HCT116 (cell line): ENCODE data around the gene COL5A1. TPM values are rescaled to one million over a fixed set of nuclear protein-coding genes. Genes with fewer than 3 reads are reported as not detected.

Experiments used
- ATAC-seq: fragments of 200-7000 bp; cut with Tn5 transposase; 2 replicates; pipeline ENCODE4 v1.9.1; 2020; ENCODE audit warnings: mild to moderate bottlenecking, moderate library complexity
- BruUV-seq: library from RNA; stranded (reverse); fragments of 400-500 nt; replicated peaks from 2 replicates; lab custom pipeline; 2021; lab: Mats Ljungman, UMichigan
- CTCF ChIA-PET: fragments of 300-600 bp; sonication (Branson Sonifier 250); formaldehyde crosslinking; loops from one replicate; lab custom pipeline; 2021; ENCODE audit warnings: antibody characterized with exemption; lab: Charles Lee
- POLR2A ChIA-PET: fragments of 300-600, 350-600 bp; sonication (Branson Sonifier 250); formaldehyde crosslinking; loops from one replicate; lab custom pipeline; 2021; ENCODE audit warnings: antibody characterized with exemption; lab: Charles Lee
- RAD21 ChIA-PET, 2 experiments: fragments of 300-600 bp; sonication (Branson Sonifier 250); formaldehyde crosslinking; loops; one replicate each; lab custom pipeline; 2023; ENCODE audit warnings: low total read pairs in 2 of 2; ENCODE audit not compliant: uncharacterized antibody in 2 of 2, unreplicated experiment in 2 of 2, low non-redundant PET in 1 of 2; lab: Charles Lee
- DNase-seq: peaks from one replicate; pipeline ENCODE4 v3.0.0-alpha.2; 2010; ENCODE audit warnings: low read depth, low spot score
- H2AFZ ChIP-seq: fragments of 200-600 bp; shearing (Covaris generic), sonication (generic); 2 replicates; pipeline ENCODE4 v1.6.1; 2017; ENCODE audit warnings: low read depth, mixed run types, mixed read lengths, antibody characterized with exemption, low read length; ENCODE audit not compliant: poor library complexity, severe bottlenecking
- H3K27ac ChIP-seq: 2 replicates; pipeline ENCODE4 v1.5.1; 2012; ENCODE audit warnings: low read depth, low read length
- H3K27me3 ChIP-seq: fragments of 200-600 bp; sonication (generic); 2 replicates; pipeline ENCODE4 v1.6.1; 2016; ENCODE audit warnings: mixed run types, low read length, mixed read lengths; ENCODE audit not compliant: insufficient read depth
- H3K36me3 ChIP-seq, 2 experiments: fragments of 200-500 bp in 1 of 2; fragments of 200-600 bp in 1 of 2; sonication (Bioruptor generic) in 1 of 2; sonication (generic) in 1 of 2; 2 replicates each; pipeline versions ENCODE4 v1.5.1 to v1.6.1; 2014 to 2016; ENCODE audit warnings: low read length in 2 of 2, inconsistent platforms in 1 of 2, mixed read lengths in 1 of 2, mixed run types in 1 of 2; ENCODE audit not compliant: insufficient read depth in 2 of 2, control insufficient read depth in 1 of 2
- H3K4me1 ChIP-seq, 2 experiments: fragments of 200-600 bp in 1 of 2; sonication (generic) in 1 of 2; 2 replicates each; pipeline versions ENCODE4 v1.5.1 to v1.6.1; 2012 to 2017; ENCODE audit warnings: low read length in 2 of 2, inconsistent platforms in 1 of 2, mild to moderate bottlenecking in 1 of 2, mixed read lengths in 1 of 2, mixed run types in 1 of 2, moderate library complexity in 1 of 2; ENCODE audit not compliant: insufficient read depth in 2 of 2, control insufficient read depth in 1 of 2
- H3K4me2 ChIP-seq: fragments of 200-600 bp; sonication (generic); 2 replicates; pipeline ENCODE4 v1.6.1; 2017; ENCODE audit warnings: mixed run types, low read length, mixed read lengths
- H3K4me3 ChIP-seq, 2 experiments: fragments of 200-600 bp in 1 of 2; sonication (generic) in 1 of 2; replicated peaks in 1 of 2; 2 replicates each; pipeline ENCODE4 v1.5.1; 2011 to 2016; ENCODE audit warnings: low read length in 2 of 2, control low read depth in 1 of 2, low read depth in 1 of 2, mild to moderate bottlenecking in 1 of 2, mixed read lengths in 1 of 2, mixed run types in 1 of 2
- H3K79me2 ChIP-seq: fragments of 200-600 bp; sonication (generic); 2 replicates; pipeline ENCODE4 v1.6.1; 2017; ENCODE audit warnings: mild to moderate bottlenecking, mixed run types, low read length, moderate library complexity, mixed read lengths; ENCODE audit not compliant: insufficient read depth
- H3K9ac ChIP-seq: fragments of 200-600 bp; sonication (generic); 2 replicates; pipeline ENCODE4 v1.6.1; 2016; ENCODE audit warnings: low read length, mixed read lengths
- H3K9me2 ChIP-seq: fragments of 200-600 bp; sonication (generic), shearing (Covaris generic); 2 replicates; pipeline ENCODE4 v1.6.1; 2017; ENCODE audit warnings: mixed run types, mild to moderate bottlenecking, moderate library complexity; ENCODE audit not compliant: insufficient read depth
- H3K9me3 ChIP-seq, 2 experiments: fragments of 200-500 bp in 1 of 2; fragments of 200-600 bp in 1 of 2; sonication (Bioruptor generic) in 1 of 2; sonication (generic) in 1 of 2; 2 replicates each; pipeline ENCODE4 v1.6.1; 2014 to 2017; ENCODE audit warnings: low read length in 2 of 2, mixed read lengths in 2 of 2, inconsistent platforms in 1 of 2, low read depth in 1 of 2, mild to moderate bottlenecking in 1 of 2, mixed run types in 1 of 2, moderate library complexity in 1 of 2; ENCODE audit not compliant: control insufficient read depth in 1 of 2, insufficient read depth in 1 of 2
- H4K20me1 ChIP-seq: fragments of 200-600 bp; sonication (generic), shearing (Covaris generic); 2 replicates; pipeline ENCODE4 v1.6.1; 2017; ENCODE audit warnings: mixed run types, mild to moderate bottlenecking, moderate library complexity; ENCODE audit not compliant: insufficient read depth
- ATF3 ChIP-seq: IDR thresholded peaks from 2 replicates; pipeline ENCODE4 v1.6.1; 2012
- CBX3 ChIP-seq: IDR thresholded peaks from 2 replicates; pipeline ENCODE4 v1.6.1; 2012; ENCODE audit warnings: low read depth
- EGR1 ChIP-seq: IDR thresholded peaks from 2 replicates; pipeline ENCODE4 v1.6.1; 2012; ENCODE audit warnings: low read depth
- ELF1 ChIP-seq: IDR thresholded peaks from 2 replicates; pipeline ENCODE4 v1.6.1; 2012; ENCODE audit warnings: low read depth, borderline replicate concordance
- EZH2 ChIP-seq: fragments of 200-600 bp; sonication (generic); IDR thresholded peaks from 2 replicates; pipeline ENCODE4 v1.6.1; 2017; ENCODE audit warnings: antibody characterized with exemption, mixed run types
- FOSL1 ChIP-seq: IDR thresholded peaks from 2 replicates; pipeline ENCODE4 v1.6.1; 2012; ENCODE audit warnings: low read depth
- JUND ChIP-seq: IDR thresholded peaks from 2 replicates; pipeline ENCODE4 v1.6.1; 2012
- MAX ChIP-seq: IDR thresholded peaks from 2 replicates; pipeline ENCODE4 v1.6.1; 2012
- POLR2A ChIP-seq: IDR thresholded peaks from 2 replicates; pipeline ENCODE4 v1.7.0; 2011; ENCODE audit warnings: borderline replicate concordance; ENCODE audit not compliant: insufficient read depth, insufficient read length; ENCODE audit errors: extremely low read depth
- POLR2AphosphoS5 ChIP-seq: IDR thresholded peaks from 2 replicates; pipeline ENCODE4 v1.6.1; 2011; ENCODE audit warnings: mild to moderate bottlenecking, low read depth, low read length, moderate library complexity
- REST ChIP-seq: IDR thresholded peaks from 2 replicates; pipeline ENCODE4 v1.6.1; 2012; ENCODE audit warnings: low read depth
- SP1 ChIP-seq: IDR thresholded peaks from 2 replicates; pipeline ENCODE4 v1.6.1; 2012; ENCODE audit warnings: low read depth
- TCF7L2 ChIP-seq: IDR thresholded peaks from 2 replicates; pipeline ENCODE4 v1.7.0; 2011; ENCODE audit warnings: borderline replicate concordance, inconsistent platforms; ENCODE audit not compliant: insufficient read depth, insufficient read length; ENCODE audit errors: extremely low read depth
- ZFX ChIP-seq: fragments of 450-650 bp; IDR thresholded peaks from 2 replicates; pipeline ENCODE4 v1.6.1; 2017
- ZNF274 ChIP-seq: fragments of 200-500 bp; sonication (Bioruptor generic); IDR thresholded peaks from 2 replicates; pipeline ENCODE4 v1.6.1; 2014; ENCODE audit warnings: mild to moderate bottlenecking, low read depth, low read length, inconsistent platforms
- intact Hi-C: fragments of 100-400 bp; cut with micrococcal nuclease; formaldehyde crosslinking; loops from 2 replicates; pipeline ENCODE4 v1.10.0; 2022
- total RNA-seq: library from RNA; stranded (reverse); gene quantifications from one replicate; pipeline ENCODE4 v1.2.1, GENCODE V29; 2021; ENCODE audit not compliant: unreplicated experiment

COL5A1 gene
- total RNA-seq, 1 experiment from 2014 or later, result 0.30 TPM

- H3K27me3 ChIP-seq, result no peaks in the 10 kb centered on the region
- POLR2A ChIA-PET, result no interaction called here
- no peaks in the 10 kb centered on the region for H3K36me3 ChIP-seq
- H4K20me1 ChIP-seq, result no peaks in the 10 kb centered on the region
- TF ChIP-seq MAX, result no peak
- TF ChIP-seq ZNF274, result no peak
- TF ChIP-seq POLR2AphosphoS5, result no peak
- TF ChIP-seq TCF7L2, result no peak
- TF ChIP-seq CBX3, result no peak
- no peak for TF ChIP-seq JUND
- TF ChIP-seq, all 23 proteins: peak for 0
- ATAC-seq (no peak), DNase-seq (no peak)
- BruUV-seq, result no TSS peak
- Histone ChIP-seq H3K4me2 (no peak overlapping the region), H3K9ac (no peak overlapping the region), H3K27ac (no peak overlapping the region), H3K9me3 (no peaks in the 10 kb centered on the region), H3K9me2 (no peaks in the 10 kb centered on the region), H3K4me3 (no peak overlapping the region), H3K4me1 (no peaks in the 10 kb centered on the region), H2AFZ (no peak overlapping the region), H3K79me2 (no peaks in the 10 kb centered on the region)
- ChIA-PET RAD21 (no interaction called here), CTCF (interaction anchor here (1.0 kb wide), 1 partner anchor 52 kb away, joined by 3 read pairs; no protein-coding TSS in a partner anchor)
- intact Hi-C loops, result loop anchor here (10.0 kb wide), 1 partner anchor 294 kb away; no protein-coding TSS in a partner anchor
Measured at GRCh38 chr9:134690946-134691694, 49.5 kb downstream of the COL5A1 start.

GRCh38 chr9:134691695-134692572 is 50.3 kb downstream of the COL5A1 start:
- H3K36me3 ChIP-seq, result no peaks in the 10 kb centered on the region
- no peak overlapping the region for H3K27ac ChIP-seq
- H4K20me1 ChIP-seq, result no peaks in the 10 kb centered on the region
- H3K4me3 ChIP-seq, result no peak overlapping the region
- H3K9me3 ChIP-seq, result no peaks in the 10 kb centered on the region
- ChIA-PET CTCF (interaction anchor here (1.0 kb wide), 1 partner anchor 51 kb away, joined by 3 read pairs; no protein-coding TSS in a partner anchor), POLR2A (no interaction called here), RAD21 (no interaction called here)
- no peak overlapping the region for H3K4me2 ChIP-seq
- intact Hi-C loops, result loop anchor here (10.0 kb wide), 1 partner anchor 293 kb away; no protein-coding TSS in a partner anchor
- ATAC-seq (no peak), DNase-seq (no peak)
- no peaks in the 10 kb centered on the region for H3K27me3 ChIP-seq
- no peak overlapping the region for H3K9ac ChIP-seq
- no peaks in the 10 kb centered on the region for H3K79me2 ChIP-seq
- no TSS peak for BruUV-seq
- H3K4me1 ChIP-seq, result no peaks in the 10 kb centered on the region
- H2AFZ ChIP-seq, result no peak overlapping the region
- no peaks in the 10 kb centered on the region for H3K9me2 ChIP-seq
- no peak for TF ChIP-seq EZH2
- TF ChIP-seq CBX3, result no peak
- TF ChIP-seq ZFX, result no peak
- no peak for TF ChIP-seq REST
- TF ChIP-seq ZNF274, result no peak
- TF ChIP-seq EGR1, result no peak
- TF ChIP-seq POLR2A, result no peak
- no peak for TF ChIP-seq ELF1
- TF ChIP-seq JUND, result no peak
- TF ChIP-seq MAX, result no peak
- TF ChIP-seq POLR2AphosphoS5, result no peak
- TF ChIP-seq FOSL1, result no peak
- TF ChIP-seq ATF3, result no peak
- no peak for TF ChIP-seq SP1
